HCT116 (cell line): Measurements from ENCODE around the gene APOB. TPM values are rescaled to one million over a fixed set of nuclear protein-coding genes. Genes with fewer than 3 reads are reported as not detected.

Source experiments
- ATAC-seq: fragments of 200-7000 bp; cut with Tn5 transposase; 2 replicates; pipeline ENCODE4 v1.9.1; 2020; ENCODE audit warnings: mild to moderate bottlenecking, moderate library complexity
- BruUV-seq: library from RNA; stranded (reverse); fragments of 400-500 nt; replicated peaks from 2 replicates; lab custom pipeline; 2021; lab: Mats Ljungman, UMichigan
- CTCF ChIA-PET: fragments of 300-600 bp; sonication (Branson Sonifier 250); formaldehyde crosslinking; loops from one replicate; lab custom pipeline; 2021; ENCODE audit warnings: antibody characterized with exemption; lab: Charles Lee
- POLR2A ChIA-PET: fragments of 300-600, 350-600 bp; sonication (Branson Sonifier 250); formaldehyde crosslinking; loops from one replicate; lab custom pipeline; 2021; ENCODE audit warnings: antibody characterized with exemption; lab: Charles Lee
- RAD21 ChIA-PET, 2 experiments: fragments of 300-600 bp; sonication (Branson Sonifier 250); formaldehyde crosslinking; loops; one replicate each; lab custom pipeline; 2023; ENCODE audit warnings: low total read pairs in 2 of 2; ENCODE audit not compliant: uncharacterized antibody in 2 of 2, unreplicated experiment in 2 of 2, low non-redundant PET in 1 of 2; lab: Charles Lee
- DNase-seq: peaks from one replicate; pipeline ENCODE4 v3.0.0-alpha.2; 2010; ENCODE audit warnings: low read depth, low spot score
- H2AFZ ChIP-seq: fragments of 200-600 bp; shearing (Covaris generic), sonication (generic); 2 replicates; pipeline ENCODE4 v1.6.1; 2017; ENCODE audit warnings: low read depth, mixed run types, mixed read lengths, antibody characterized with exemption, low read length; ENCODE audit not compliant: poor library complexity, severe bottlenecking
- H3K27ac ChIP-seq: 2 replicates; pipeline ENCODE4 v1.5.1; 2012; ENCODE audit warnings: low read depth, low read length
- H3K27me3 ChIP-seq: fragments of 200-600 bp; sonication (generic); 2 replicates; pipeline ENCODE4 v1.6.1; 2016; ENCODE audit warnings: mixed run types, low read length, mixed read lengths; ENCODE audit not compliant: insufficient read depth
- H3K36me3 ChIP-seq, 2 experiments: fragments of 200-500 bp in 1 of 2; fragments of 200-600 bp in 1 of 2; sonication (Bioruptor generic) in 1 of 2; sonication (generic) in 1 of 2; 2 replicates each; pipeline versions ENCODE4 v1.5.1 to v1.6.1; 2014 to 2016; ENCODE audit warnings: low read length in 2 of 2, inconsistent platforms in 1 of 2, mixed read lengths in 1 of 2, mixed run types in 1 of 2; ENCODE audit not compliant: insufficient read depth in 2 of 2, control insufficient read depth in 1 of 2
- H3K4me1 ChIP-seq, 2 experiments: fragments of 200-600 bp in 1 of 2; sonication (generic) in 1 of 2; 2 replicates each; pipeline versions ENCODE4 v1.5.1 to v1.6.1; 2012 to 2017; ENCODE audit warnings: low read length in 2 of 2, inconsistent platforms in 1 of 2, mild to moderate bottlenecking in 1 of 2, mixed read lengths in 1 of 2, mixed run types in 1 of 2, moderate library complexity in 1 of 2; ENCODE audit not compliant: insufficient read depth in 2 of 2, control insufficient read depth in 1 of 2
- H3K4me2 ChIP-seq: fragments of 200-600 bp; sonication (generic); 2 replicates; pipeline ENCODE4 v1.6.1; 2017; ENCODE audit warnings: mixed run types, low read length, mixed read lengths
- H3K4me3 ChIP-seq, 2 experiments: fragments of 200-600 bp in 1 of 2; sonication (generic) in 1 of 2; replicated peaks in 1 of 2; 2 replicates each; pipeline ENCODE4 v1.5.1; 2011 to 2016; ENCODE audit warnings: low read length in 2 of 2, control low read depth in 1 of 2, low read depth in 1 of 2, mild to moderate bottlenecking in 1 of 2, mixed read lengths in 1 of 2, mixed run types in 1 of 2
- H3K79me2 ChIP-seq: fragments of 200-600 bp; sonication (generic); 2 replicates; pipeline ENCODE4 v1.6.1; 2017; ENCODE audit warnings: mild to moderate bottlenecking, mixed run types, low read length, moderate library complexity, mixed read lengths; ENCODE audit not compliant: insufficient read depth
- H3K9ac ChIP-seq: fragments of 200-600 bp; sonication (generic); 2 replicates; pipeline ENCODE4 v1.6.1; 2016; ENCODE audit warnings: low read length, mixed read lengths
- H3K9me2 ChIP-seq: fragments of 200-600 bp; sonication (generic), shearing (Covaris generic); 2 replicates; pipeline ENCODE4 v1.6.1; 2017; ENCODE audit warnings: mixed run types, mild to moderate bottlenecking, moderate library complexity; ENCODE audit not compliant: insufficient read depth
- H3K9me3 ChIP-seq, 2 experiments: fragments of 200-500 bp in 1 of 2; fragments of 200-600 bp in 1 of 2; sonication (Bioruptor generic) in 1 of 2; sonication (generic) in 1 of 2; 2 replicates each; pipeline ENCODE4 v1.6.1; 2014 to 2017; ENCODE audit warnings: low read length in 2 of 2, mixed read lengths in 2 of 2, inconsistent platforms in 1 of 2, low read depth in 1 of 2, mild to moderate bottlenecking in 1 of 2, mixed run types in 1 of 2, moderate library complexity in 1 of 2; ENCODE audit not compliant: control insufficient read depth in 1 of 2, insufficient read depth in 1 of 2
- H4K20me1 ChIP-seq: fragments of 200-600 bp; sonication (generic), shearing (Covaris generic); 2 replicates; pipeline ENCODE4 v1.6.1; 2017; ENCODE audit warnings: mixed run types, mild to moderate bottlenecking, moderate library complexity; ENCODE audit not compliant: insufficient read depth
- CEBPB ChIP-seq: IDR thresholded peaks from 2 replicates; pipeline ENCODE4 v1.6.1; 2012; ENCODE audit warnings: low read depth
- CTCF ChIP-seq, 3 experiments: fragments of 200-600 bp in 1 of 3; sonication (generic) in 1 of 3; IDR thresholded peaks in 2 of 3; conservative IDR thresholded peaks in 1 of 3; 2 replicates each; pipeline ENCODE4 v1.5.1; 2012 to 2017; ENCODE audit warnings: low read depth in 2 of 3, low read length in 2 of 3, antibody characterized with exemption in 1 of 3, borderline replicate concordance in 1 of 3, control low read depth in 1 of 3, mild to moderate bottlenecking in 1 of 3, mixed read lengths in 1 of 3, mixed run types in 1 of 3, moderate library complexity in 1 of 3; ENCODE audit not compliant: insufficient read depth in 1 of 3
- EZH2phosphoT487 ChIP-seq: fragments of 200-600 bp; IDR thresholded peaks from 2 replicates; pipeline ENCODE4 v1.6.1; 2018; ENCODE audit warnings: antibody characterized with exemption, borderline replicate concordance
- FOSL1 ChIP-seq: IDR thresholded peaks from 2 replicates; pipeline ENCODE4 v1.6.1; 2012; ENCODE audit warnings: low read depth
- RAD21 ChIP-seq: IDR thresholded peaks from 2 replicates; pipeline ENCODE4 v1.6.1; 2012; ENCODE audit warnings: low read depth, mild to moderate bottlenecking
- SRF ChIP-seq: IDR thresholded peaks from 2 replicates; pipeline ENCODE4 v1.6.1; 2012; ENCODE audit warnings: low read depth
- intact Hi-C: fragments of 100-400 bp; cut with micrococcal nuclease; formaldehyde crosslinking; loops from 2 replicates; pipeline ENCODE4 v1.10.0; 2022
- total RNA-seq: library from RNA; stranded (reverse); gene quantifications from one replicate; pipeline ENCODE4 v1.2.1, GENCODE V29; 2021; ENCODE audit not compliant: unreplicated experiment

APOB gene
- total RNA-seq, 1 experiment from 2014 or later = 1.6 TPM

GRCh38 chr2:20994130-20994529 lies 49.7 kb downstream of the APOB start:
- Histone ChIP-seq H3K9me2 (no peaks in the 10 kb centered on the region), H2AFZ (no peak overlapping the region), H3K9ac (no peak overlapping the region), H4K20me1 (no peaks in the 10 kb centered on the region), H3K9me3 (no peaks in the 10 kb centered on the region), H3K36me3 (no peaks in the 10 kb centered on the region), H3K4me3 (no peak overlapping the region), H3K79me2 (no peaks in the 10 kb centered on the region), H3K4me1 (peaks cover 0 to 4% of the 10 kb centered on the region in 2 experiments; a peak in 1 of 4 replicates), H3K27ac (no peak overlapping the region), H3K27me3 (peaks cover 6% of the 10 kb centered on the region; the same call in 1 of the 2 replicates), H3K4me2 (no peak overlapping the region)
- TF ChIP-seq CTCF (IDR thresholded peaks at IDR 0.05 in 2 of 3, conservative IDR thresholded peaks at IDR 0.05 in 1 of 3; ENCODE audit: borderline replicate concordance in 1 of 3, insufficient read depth in 1 of 3, low read depth in 2 of 3, low read length in 2 of 3) (0 out of 6 replicates have a peak, but pooled peaks of 1 of the 3 experiments have one; percentile 3), SRF (no peak)
- ChIA-PET POLR2A (no interaction called here), CTCF (no interaction called here), RAD21 (no interaction called here)
- DNase-seq (no peak), ATAC-seq (no peak)
- intact Hi-C loops = no loop called here
- no TSS peak for BruUV-seq

DNA sequence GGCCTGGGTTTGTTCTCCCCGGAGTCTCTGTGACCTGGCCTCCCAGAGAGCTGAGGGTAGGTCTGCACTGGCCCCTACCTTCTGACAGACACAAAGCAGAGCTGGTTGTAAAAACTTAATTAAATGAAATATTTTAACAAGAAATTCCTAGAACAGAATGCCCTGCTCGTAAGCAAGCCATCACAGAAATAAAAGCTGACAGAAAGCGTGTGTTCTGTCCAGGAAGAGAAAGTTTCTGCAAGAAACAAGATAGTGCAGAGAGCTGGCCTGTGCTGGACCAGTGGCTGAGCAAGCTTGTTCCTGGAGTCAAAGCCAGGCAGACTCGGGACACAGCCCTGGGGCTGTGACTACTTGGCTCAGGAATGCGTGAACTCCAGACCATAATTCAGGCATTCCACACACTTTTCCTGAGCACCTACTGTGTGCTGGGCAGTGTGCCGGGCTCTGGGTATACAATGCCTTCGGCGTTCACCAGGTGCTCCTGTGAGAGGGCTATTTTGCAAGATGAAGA lies 51.6 kb downstream of the APOB start:
- H3K27ac ChIP-seq = no peak overlapping the region
- ChIA-PET POLR2A (no interaction called here), CTCF (no interaction called here), RAD21 (no interaction called here)
- H4K20me1 ChIP-seq = no peaks in the 10 kb centered on the region
- no peaks in the 10 kb centered on the region for H3K9me2 ChIP-seq
- intact Hi-C loops = no loop called here
- H3K27me3 ChIP-seq = peaks cover 14% of the 10 kb centered on the region
- no peak overlapping the region for H3K9ac ChIP-seq
- ATAC-seq = peak; percentile 50; the same call in 1 of the 2 replicates
- peaks cover 0 to 4% of the 10 kb centered on the region in 2 experiments; a peak in 1 of 4 replicates for H3K4me1 ChIP-seq
- no peak overlapping the region for H3K4me3 ChIP-seq
- no peak for DNase-seq
- TF ChIP-seq RAD21 (no peak), EZH2phosphoT487 (no peak), FOSL1 (no peak), CEBPB (no peak), CTCF (IDR thresholded peaks at IDR 0.05 in 2 of 3, conservative IDR thresholded peaks at IDR 0.05 in 1 of 3; ENCODE audit: borderline replicate concordance in 1 of 3, insufficient read depth in 1 of 3, low read depth in 2 of 3, low read length in 2 of 3) (no peak)
- no peaks in the 10 kb centered on the region for H3K9me3 ChIP-seq
- BruUV-seq = no TSS peak
- H3K36me3 ChIP-seq = no peaks in the 10 kb centered on the region
- H2AFZ ChIP-seq = no peak overlapping the region
- no peak overlapping the region for H3K4me2 ChIP-seq
- H3K79me2 ChIP-seq = no peaks in the 10 kb centered on the region
